HG02798 (cell line): ENCODE measurements around the gene SDK1.
"Not testable (repeated sequence)": the region's sequence is repeated elsewhere in the genome, so short reads cannot be mapped to it uniquely, and the experiment has no call there.

Experiments used
- ATAC-seq: cut with Tn5 transposase; IDR thresholded peaks from one replicate; pipeline ENCODE4 v1.9.1; 2021; ENCODE audit warnings: mild to moderate bottlenecking; ENCODE audit not compliant: unreplicated experiment, poor library complexity

SDK1 gene

GRCh38 chr7:4260867-4261600, 960.0 kb downstream of the SDK1 start:
- no peak for ATAC-seq

- ATAC-seq, result no peak
Measured at GRCh38 chr7:4261601-4261960, 960.5 kb downstream of the SDK1 start.

- not testable (repeated sequence) for ATAC-seq
Measured at GRCh38 chr7:4264206-4264605, 963.2 kb downstream of the SDK1 start.

GRCh38 chr7:4265066-4265465, 964.0 kb downstream of the SDK1 start:
- ATAC-seq, result no peak

- ATAC-seq, result no peak
Measured at GRCh38 chr7:4265676-4266075, 964.6 kb downstream of the SDK1 start.

GRCh38 chr7:4266270-4267040, 965.4 kb downstream of the SDK1 start:
- no peak for ATAC-seq

- ATAC-seq, result no peak
Measured at GRCh38 chr7:4267341-4268039, 966.4 kb downstream of the SDK1 start.

GRCh38 chr7:4268040-4268965, 967.3 kb downstream of the SDK1 start:
- ATAC-seq, result no peak

GRCh38 chr7:4269086-4269485, 968.0 kb downstream of the SDK1 start:
- no peak for ATAC-seq

GRCh38 chr7:4269746-4270145, 968.7 kb downstream of the SDK1 start:
- ATAC-seq, result no peak

GRCh38 chr7:4270268-4270667, 969.2 kb downstream of the SDK1 start:
- ATAC-seq, result no peak

GRCh38 chr7:4270941-4271715, 970.1 kb downstream of the SDK1 start:
- no peak for ATAC-seq

- ATAC-seq, result no peak
Measured at GRCh38 chr7:4271716-4272015, 970.6 kb downstream of the SDK1 start.

GRCh38 chr7:4272141-4272540, 971.1 kb downstream of the SDK1 start:
- no peak for ATAC-seq

GRCh38 chr7:4273566-4274230, 972.6 kb downstream of the SDK1 start:
- ATAC-seq, result no peak

GRCh38 chr7:4274286-4274685, 973.2 kb downstream of the SDK1 start:
- ATAC-seq, result no peak

- ATAC-seq, result no peak
Measured at GRCh38 chr7:4277936-4278335, 976.9 kb downstream of the SDK1 start.

- no peak for ATAC-seq
Measured at GRCh38 chr7:4279216-4279615, 978.2 kb downstream of the SDK1 start.
